HG02943 (cell line): ENCODE measurements around the gene FADD.

ENCODE experiments used
- ATAC-seq: cut with Tn5 transposase; IDR thresholded peaks from one replicate; pipeline ENCODE4 v1.9.1; 2021; ENCODE audit warnings: mild to moderate bottlenecking, low read depth, moderate library complexity; ENCODE audit not compliant: unreplicated experiment

Gene FADD

GRCh38 chr11:70229737-70230136, 26.6 kb downstream of the FADD start:
- no peak for ATAC-seq

GRCh38 chr11:70230151-70230839, 27.2 kb downstream of the FADD start:
- ATAC-seq: no peak

GRCh38 chr11:70230840-70231710, 28.0 kb downstream of the FADD start:
- ATAC-seq: no peak

- ATAC-seq: no peak
Measured at GRCh38 chr11:70233034-70233433, 29.9 kb downstream of the FADD start.

GRCh38 chr11:70233511-70233934, 30.4 kb downstream of the FADD start:
- ATAC-seq: no peak

- ATAC-seq: no peak
Measured at GRCh38 chr11:70233962-70234361, 30.9 kb downstream of the FADD start.

- ATAC-seq: no peak
Measured at GRCh38 chr11:70240337-70240736, 37.2 kb downstream of the FADD start.

- ATAC-seq: no peak
Measured at GRCh38 chr11:70241709-70242108, 38.6 kb downstream of the FADD start.

- no peak for ATAC-seq
Measured at GRCh38 chr11:70242885-70243284, 39.8 kb downstream of the FADD start.

GRCh38 chr11:70243912-70244652, 41.0 kb downstream of the FADD start:
- ATAC-seq: no peak

GRCh38 chr11:70244698-70245097, 41.6 kb downstream of the FADD start:
- no peak for ATAC-seq

GRCh38 chr11:70246196-70246595, 43.1 kb downstream of the FADD start:
- no peak for ATAC-seq

GRCh38 chr11:70247042-70247709, 44.1 kb downstream of the FADD start:
- ATAC-seq: no peak

- no peak for ATAC-seq
Measured at GRCh38 chr11:70247710-70248072, 44.6 kb downstream of the FADD start.

GRCh38 chr11:70250876-70251658, 48.0 kb downstream of the FADD start:
- ATAC-seq: no peak

GRCh38 chr11:70251659-70252321, 48.7 kb downstream of the FADD start:
- no peak for ATAC-seq

GRCh38 chr11:70252844-70253243, 49.7 kb downstream of the FADD start:
- ATAC-seq: no peak

- ATAC-seq: no peak
Measured at GRCh38 chr11:70255477-70256116, 52.5 kb downstream of the FADD start.
